Ishikawa (cell line): ENCODE data around the gene GYS1.

ENCODE experiments used
- CEBPB ChIP-seq: IDR thresholded peaks from 2 replicates; pipeline ENCODE4 v1.6.1; 2012
- CREB1 ChIP-seq: IDR thresholded peaks from 2 replicates; pipeline ENCODE4 v1.6.1; 2012; ENCODE audit warnings: low read depth
- EGR1 ChIP-seq: IDR thresholded peaks from 2 replicates; pipeline ENCODE4 v1.6.1; 2012
- EP300 ChIP-seq: IDR thresholded peaks from 2 replicates; pipeline ENCODE4 v1.6.1; 2012; ENCODE audit warnings: borderline replicate concordance
- FOXM1 ChIP-seq: IDR thresholded peaks from 2 replicates; pipeline ENCODE4 v1.6.1; 2012; ENCODE audit warnings: low read depth, borderline replicate concordance
- MAX ChIP-seq: IDR thresholded peaks from 2 replicates; pipeline ENCODE4 v1.6.1; 2012
- NFIC ChIP-seq: IDR thresholded peaks from 2 replicates; pipeline ENCODE4 v1.6.1; 2012
- RAD21 ChIP-seq: IDR thresholded peaks from 2 replicates; pipeline ENCODE4 v1.6.1; 2012; ENCODE audit warnings: low read depth
- REST ChIP-seq: IDR thresholded peaks from 2 replicates; pipeline ENCODE4 v1.6.1; 2012; ENCODE audit warnings: low read depth, mild to moderate bottlenecking
- TAF1 ChIP-seq: IDR thresholded peaks from 2 replicates; pipeline ENCODE4 v1.6.1; 2012; ENCODE audit warnings: low read depth, mild to moderate bottlenecking
- TCF12 ChIP-seq: IDR thresholded peaks from 2 replicates; pipeline ENCODE4 v1.6.1; 2012; ENCODE audit warnings: low read depth
- TEAD4 ChIP-seq: IDR thresholded peaks from 2 replicates; pipeline ENCODE4 v1.6.1; 2012
- USF1 ChIP-seq: IDR thresholded peaks from 2 replicates; pipeline ENCODE4 v1.6.1; 2012
- YY1 ChIP-seq: IDR thresholded peaks from 2 replicates; pipeline ENCODE4 v1.6.1; 2012; ENCODE audit warnings: low read depth
- ZBTB7A ChIP-seq: IDR thresholded peaks from 2 replicates; pipeline ENCODE4 v1.6.1; 2012; ENCODE audit warnings: low read depth

GYS1 gene

GRCh38 chr19:48922548-48923490 lies 70.3 kb downstream of the GYS1 start:
- no peak for TF ChIP-seq YY1
- no peak for TF ChIP-seq MAX
- TF ChIP-seq TCF12 = no peak
- TF ChIP-seq CEBPB = no peak
- TF ChIP-seq USF1 = no peak
- TF ChIP-seq RAD21 = no peak
- no peak for TF ChIP-seq TEAD4

DNA sequence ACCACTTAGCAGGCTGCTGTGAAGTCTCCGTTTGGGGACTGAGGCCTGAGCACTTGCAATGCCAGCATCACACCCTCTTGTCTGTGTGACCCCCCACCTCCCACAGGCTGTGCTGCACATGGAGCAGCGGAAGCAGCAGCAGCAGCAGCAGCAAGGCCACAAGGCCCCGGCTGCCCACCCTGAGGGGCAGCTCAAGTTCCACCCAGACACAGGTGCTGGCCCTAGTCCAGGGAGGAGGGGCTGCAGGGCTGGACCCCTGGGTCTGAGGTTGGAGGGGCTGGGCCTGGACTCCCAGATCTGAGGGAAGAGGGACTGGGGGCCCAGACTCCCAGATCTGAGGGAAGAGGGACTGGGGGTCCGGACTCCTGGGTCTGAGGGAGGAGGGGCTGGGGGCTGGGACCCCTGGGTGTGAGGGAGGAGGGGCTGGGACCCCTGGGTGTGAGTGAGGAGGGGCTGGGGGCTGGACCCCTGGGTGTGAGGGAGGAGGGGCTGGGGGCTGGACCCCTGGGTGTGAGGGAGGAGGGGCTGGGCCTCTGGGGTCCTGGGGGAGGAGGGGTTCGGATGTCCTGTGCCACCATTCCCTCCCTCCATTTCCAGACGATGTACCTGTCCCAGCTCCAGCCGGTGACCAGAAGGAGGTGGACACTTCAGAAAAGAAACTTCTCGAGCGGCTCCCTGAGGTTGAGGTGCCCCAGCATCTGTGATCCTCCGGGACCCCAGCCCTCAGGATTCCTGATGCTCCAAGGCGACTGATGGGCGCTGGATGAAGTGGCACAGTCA lies 71.2 kb downstream of the GYS1 start:
- TF ChIP-seq REST = no peak
- TF ChIP-seq TCF12 = no peak
- no peak for TF ChIP-seq EP300
- no peak for TF ChIP-seq FOXM1
- TF ChIP-seq USF1 = no peak
- TF ChIP-seq RAD21 = no peak
- TF ChIP-seq ZBTB7A = no peak
- TF ChIP-seq TEAD4 = no peak
- no peak for TF ChIP-seq YY1
- TF ChIP-seq NFIC = no peak
- no peak for TF ChIP-seq MAX
- no peak for TF ChIP-seq EGR1
- TF ChIP-seq CREB1 = no peak
- no peak for TF ChIP-seq CEBPB
- no peak for TF ChIP-seq TAF1

- TF ChIP-seq ZBTB7A = no peak
- no peak for TF ChIP-seq FOXM1
- no peak for TF ChIP-seq MAX
- no peak for TF ChIP-seq TCF12
- TF ChIP-seq TAF1 = no peak
- no peak for TF ChIP-seq EGR1
- TF ChIP-seq RAD21 = no peak
- no peak for TF ChIP-seq USF1
- no peak for TF ChIP-seq NFIC
- no peak for TF ChIP-seq YY1
- no peak for TF ChIP-seq CEBPB
- TF ChIP-seq CREB1 = no peak
- no peak for TF ChIP-seq TEAD4
- no peak for TF ChIP-seq REST
Observed at GRCh38 chr19:48920949-48921348, 72.2 kb downstream of the GYS1 start.

GRCh38 chr19:48918801-48919247 lies 74.3 kb downstream of the GYS1 start:
- TF ChIP-seq REST (no peak), FOXM1 (no peak), ZBTB7A (no peak), CEBPB (no peak), USF1 (no peak), CREB1 (no peak), TEAD4 (no peak), TAF1 (no peak), NFIC (no peak), RAD21 (no peak), TCF12 (no peak), EP300 (no peak)
